ENCODE results near the gene GAL3ST2.
"Not testable (repeated sequence)": the region's sequence is repeated elsewhere in the genome, so short reads cannot be mapped to it uniquely, and the experiment has no call there.

The GAL3ST2 gene

GRCh38 chr2:241796209-241796608 lies 19.6 kb downstream of the GAL3ST2 start:
- DNase-seq, result no peak

DNA sequence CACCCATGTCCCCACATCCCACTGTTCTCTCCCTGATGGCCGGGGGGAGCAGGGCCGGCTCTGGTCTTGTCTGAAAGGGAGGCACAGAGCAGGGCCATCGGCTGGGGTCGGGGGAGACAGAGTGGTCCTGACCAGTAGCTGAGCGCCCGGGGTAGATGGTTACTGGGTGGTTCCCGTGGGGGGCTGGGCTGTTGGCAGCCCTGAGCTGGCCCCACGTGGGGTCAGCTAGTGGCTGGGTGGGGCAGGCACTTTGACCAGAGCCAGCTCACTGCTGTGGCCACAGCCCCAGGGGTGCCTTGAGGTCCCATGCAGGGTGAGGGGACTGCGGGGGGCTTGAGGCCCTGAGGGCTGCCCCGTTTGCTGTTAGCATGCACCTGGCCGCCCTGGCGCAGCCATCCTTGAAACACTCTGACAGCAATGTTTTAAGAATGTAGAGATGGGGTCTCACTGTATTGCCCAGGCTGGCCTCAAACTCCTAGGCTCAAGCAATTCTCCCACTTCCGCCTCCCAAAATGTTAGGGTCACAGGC lies 20.1 kb downstream of the GAL3ST2 start:
- no peak for DNase-seq

DNA sequence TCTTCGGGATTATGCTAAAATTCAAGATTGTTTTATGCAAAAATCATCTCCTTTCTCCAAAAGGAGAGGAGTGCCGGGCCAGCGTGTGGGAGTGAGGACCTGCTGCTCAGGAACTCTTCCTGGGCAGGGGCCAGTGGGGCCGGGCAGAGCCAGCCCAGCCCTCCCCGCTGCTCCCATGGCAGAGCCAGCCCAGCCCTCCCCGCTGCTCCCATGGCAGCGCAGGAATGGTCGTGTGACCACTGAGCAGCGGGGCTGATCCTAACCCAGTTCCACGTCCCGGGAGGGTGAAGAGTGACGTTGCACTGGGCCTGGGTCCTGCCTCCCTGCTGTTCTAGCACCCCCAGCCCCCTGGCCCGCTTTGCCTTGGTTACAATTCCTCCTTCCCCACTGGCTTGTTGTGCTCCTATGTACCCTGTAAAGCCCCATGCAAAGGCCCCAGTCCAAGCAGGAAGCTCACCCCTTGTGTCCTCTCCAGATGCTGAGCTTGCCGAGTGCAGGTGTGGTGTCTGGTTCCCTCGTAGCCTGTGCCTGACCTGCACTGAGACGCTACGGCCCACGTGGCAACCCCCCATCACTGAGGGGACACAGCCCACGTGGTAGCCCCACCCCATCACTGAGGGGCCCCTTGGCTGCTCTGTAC lies 20.9 kb downstream of the GAL3ST2 start:
- DNase-seq, result no peak

- DNase-seq, result no peak
These were observed 21.5 kb downstream of the GAL3ST2 start for GRCh38 chr2:241798081-241798630.

- DNase-seq, result no peak
These were observed 22.3 kb downstream of the GAL3ST2 start for GRCh38 chr2:241798631-241799521.

GRCh38 chr2:241799522-241800197 lies 23.0 kb downstream of the GAL3ST2 start:
- no peak for DNase-seq

DNA sequence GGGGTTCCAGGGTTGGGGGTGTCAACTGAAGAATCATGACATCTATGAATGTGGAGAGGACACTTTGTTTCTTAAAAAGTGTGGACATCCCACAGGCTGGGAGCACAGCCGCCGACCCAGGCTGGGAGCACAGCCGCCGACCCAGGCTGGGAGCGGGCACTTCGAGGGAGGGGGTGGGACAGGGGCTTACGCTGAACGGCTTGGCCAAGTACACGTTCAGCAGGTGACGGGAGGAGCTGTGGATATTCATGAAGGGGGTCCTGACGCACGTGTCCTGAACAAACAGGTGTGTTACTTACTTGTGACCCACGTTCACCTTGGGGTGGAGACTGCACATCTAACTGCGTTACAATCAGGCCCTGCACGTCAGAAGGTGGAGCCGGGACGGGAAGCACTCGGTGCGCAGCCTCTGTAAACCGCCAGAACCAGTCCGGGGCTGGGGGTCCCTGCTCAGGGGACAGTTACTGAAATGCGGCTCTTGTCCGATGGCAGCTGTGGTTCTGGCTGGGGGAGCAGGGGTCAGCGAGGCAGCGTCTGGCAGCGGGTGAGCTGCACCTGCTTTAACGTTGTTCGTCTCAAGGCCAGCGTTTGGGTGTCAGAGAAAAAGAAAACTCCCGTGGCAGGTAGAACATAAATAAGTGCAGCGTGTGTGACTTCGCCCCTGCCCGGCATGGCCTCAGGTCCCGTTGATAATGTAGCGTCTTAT lies 23.7 kb downstream of the GAL3ST2 start:
- not testable (repeated sequence) for DNase-seq

DNA sequence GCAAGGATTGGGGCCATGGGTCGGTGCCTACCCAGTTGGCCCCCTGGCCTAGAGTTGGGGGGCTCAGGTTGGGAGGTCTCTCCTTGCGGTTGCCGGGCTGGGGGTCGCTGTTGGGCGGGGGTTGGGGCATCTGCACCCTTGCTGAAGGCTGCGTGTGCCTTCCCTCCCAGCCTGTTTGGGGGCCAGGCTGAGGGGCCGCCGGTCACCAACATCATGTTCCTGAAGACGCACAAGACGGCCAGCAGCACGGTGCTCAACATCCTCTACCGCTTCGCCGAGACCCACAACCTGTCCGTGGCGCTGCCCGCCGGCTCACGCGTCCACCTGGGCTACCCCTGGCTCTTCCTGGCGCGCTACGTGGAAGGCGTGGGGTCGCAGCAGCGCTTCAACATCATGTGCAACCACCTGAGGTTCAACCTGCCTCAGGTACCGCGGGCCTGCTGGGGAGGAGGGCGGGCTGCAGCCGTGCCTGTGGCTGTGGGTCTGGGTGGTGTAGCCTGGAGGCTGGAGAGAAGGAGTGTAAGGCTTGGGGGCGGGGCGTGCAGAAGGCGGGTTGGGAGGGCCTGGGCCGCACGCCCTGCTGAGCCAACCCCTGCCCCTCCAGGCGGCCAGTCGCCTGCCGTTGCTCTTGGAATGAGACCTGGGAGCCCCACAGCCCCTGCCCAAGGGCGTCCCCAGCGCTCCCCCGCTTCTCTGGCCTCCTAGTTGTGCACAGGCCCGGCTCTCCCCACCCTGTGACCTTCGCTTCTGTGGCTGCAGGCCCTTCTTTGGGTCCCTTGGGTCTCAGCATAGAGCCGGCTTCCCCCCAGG lies 25.2 kb downstream of the GAL3ST2 start:
- no peak for DNase-seq

- DNase-seq, result no peak
These were observed 26.0 kb downstream of the GAL3ST2 start for GRCh38 chr2:241802421-241803318.

DNA sequence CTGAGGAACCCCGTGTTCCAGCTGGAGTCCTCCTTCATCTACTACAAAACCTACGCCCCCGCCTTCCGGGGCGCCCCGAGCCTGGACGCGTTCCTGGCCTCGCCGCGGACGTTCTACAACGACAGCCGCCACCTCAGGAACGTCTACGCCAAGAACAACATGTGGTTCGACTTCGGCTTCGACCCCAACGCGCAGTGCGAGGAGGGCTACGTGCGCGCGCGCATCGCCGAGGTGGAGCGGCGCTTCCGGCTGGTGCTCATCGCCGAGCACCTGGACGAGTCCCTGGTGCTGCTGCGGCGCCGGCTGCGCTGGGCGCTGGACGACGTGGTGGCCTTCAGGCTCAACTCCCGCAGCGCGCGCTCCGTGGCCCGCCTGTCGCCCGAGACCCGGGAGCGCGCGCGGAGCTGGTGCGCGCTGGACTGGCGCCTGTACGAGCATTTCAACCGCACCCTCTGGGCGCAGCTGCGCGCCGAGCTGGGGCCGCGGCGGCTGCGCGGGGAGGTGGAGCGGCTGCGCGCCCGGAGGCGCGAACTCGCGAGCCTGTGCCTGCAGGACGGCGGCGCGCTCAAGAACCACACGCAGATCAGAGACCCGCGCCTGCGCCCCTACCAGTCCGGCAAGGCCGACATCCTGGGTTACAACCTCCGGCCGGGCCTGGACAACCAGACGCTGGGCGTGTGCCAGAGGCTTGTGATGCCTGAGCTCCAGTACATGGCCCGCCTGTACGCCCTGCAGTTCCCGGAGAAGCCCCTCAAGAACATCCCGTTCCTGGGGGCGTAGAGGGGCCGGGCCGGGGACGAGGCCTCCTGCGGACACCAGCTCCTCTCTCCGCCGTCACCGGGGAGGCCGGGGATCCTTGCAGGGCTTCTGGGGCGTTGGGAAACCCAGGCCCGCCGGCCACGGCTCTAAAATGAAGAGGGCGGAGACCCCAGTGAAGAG lies 27.0 kb downstream of the GAL3ST2 start:
- no peak for DNase-seq

DNA sequence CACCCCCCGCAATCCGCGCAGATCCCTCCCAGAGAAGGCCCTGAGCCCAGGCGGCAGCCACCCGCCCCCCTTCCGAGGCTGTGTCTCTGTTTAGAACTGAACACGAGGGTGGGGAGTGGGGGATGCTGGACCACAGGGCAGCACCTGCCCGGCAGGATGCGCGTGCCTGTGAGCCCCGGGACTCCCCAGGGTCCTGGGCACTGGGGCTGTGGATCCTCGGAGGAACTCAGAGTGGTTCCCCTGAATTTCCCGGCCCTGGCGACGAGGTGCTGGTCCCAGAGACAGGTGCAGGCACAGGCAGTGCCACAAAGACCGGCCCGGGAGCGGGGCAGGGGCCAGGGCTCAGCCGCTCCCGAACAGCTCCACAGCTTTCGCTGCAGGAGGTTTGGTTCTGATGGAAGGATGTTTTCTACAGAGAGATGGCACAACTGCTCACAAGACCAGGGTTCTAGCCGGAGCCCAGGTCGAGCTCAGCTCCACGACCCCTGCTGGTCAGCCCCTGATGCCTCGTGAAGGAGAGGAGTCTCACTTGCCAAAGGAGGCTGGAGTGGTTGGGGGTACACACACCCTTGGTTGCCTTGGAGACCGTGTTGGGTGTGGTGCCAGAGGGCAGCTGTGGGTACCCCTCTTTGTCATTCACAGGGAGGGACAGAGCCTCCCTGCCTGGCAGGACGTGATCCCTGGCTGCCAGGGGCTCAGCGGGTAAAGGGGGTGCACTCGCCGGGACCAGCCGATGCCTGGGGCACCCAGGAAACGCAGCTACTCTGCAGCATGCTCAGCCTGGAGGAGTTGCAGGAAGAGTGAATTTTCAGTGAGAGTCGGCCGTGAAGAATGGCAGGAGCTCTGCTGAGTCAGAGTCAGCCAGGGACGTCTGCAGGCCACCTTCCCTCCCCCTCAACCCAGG lies 28.0 kb downstream of the GAL3ST2 start:
- DNase-seq, result no peak

DNA sequence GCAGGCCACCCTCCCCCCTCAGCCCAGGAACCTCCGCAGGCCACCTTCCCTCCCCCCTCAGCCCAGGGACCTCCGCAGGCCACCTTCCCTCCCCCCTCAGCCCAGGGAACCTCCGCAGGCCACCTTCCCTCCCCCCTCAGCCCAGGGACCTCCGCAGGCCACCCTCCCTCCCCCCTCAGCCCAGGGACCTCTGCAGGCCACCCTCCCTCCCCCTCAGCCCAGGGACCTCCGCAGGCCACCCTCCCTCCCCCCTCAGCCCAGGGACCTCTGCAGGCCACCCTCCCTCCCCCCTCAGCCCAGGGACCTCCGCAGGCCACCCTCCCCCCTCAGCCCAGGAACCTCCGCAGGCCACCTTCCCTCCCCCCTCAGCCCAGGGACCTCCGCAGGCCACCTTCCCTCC lies 29.6 kb downstream of the GAL3ST2 start:
- DNase-seq, result not testable (repeated sequence)

- DNase-seq, result no peak
These were observed 31.6 kb downstream of the GAL3ST2 start for GRCh38 chr2:241808051-241808720.

DNA sequence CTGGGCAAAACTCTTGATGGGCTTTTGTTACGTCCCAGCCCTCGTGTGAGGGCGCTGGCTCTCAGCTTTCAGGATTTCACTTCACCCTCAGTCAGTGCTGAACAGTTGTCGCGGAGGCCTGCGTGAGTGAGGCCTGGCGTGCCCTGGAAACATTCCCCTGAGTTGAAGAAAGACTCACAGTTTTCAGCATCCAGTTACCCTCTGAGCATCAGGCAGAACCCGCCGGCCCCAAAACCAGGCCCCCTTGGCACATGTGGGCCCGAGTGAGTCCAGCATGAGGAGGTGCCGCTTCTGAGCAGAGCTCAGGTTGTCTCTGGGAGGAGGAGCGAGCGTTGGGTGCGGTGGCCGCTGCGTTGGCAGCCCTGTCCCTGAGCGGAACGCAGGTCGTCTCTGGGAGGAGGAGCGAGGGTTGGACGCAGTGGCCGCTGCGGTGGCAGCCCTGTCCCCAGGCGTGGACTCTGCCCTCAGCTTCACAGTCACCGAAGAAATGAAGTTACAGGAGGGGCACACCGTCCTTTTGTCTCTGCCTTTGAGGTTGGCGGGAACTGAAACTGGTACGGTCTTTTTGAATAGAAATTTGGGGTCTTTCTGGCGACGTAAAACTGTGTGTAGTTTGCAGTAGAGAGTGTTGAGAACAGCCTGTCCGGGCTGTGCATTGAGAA lies 32.2 kb downstream of the GAL3ST2 start, which contains the start of gene NEU4:
NEU4 (plus strand) TSS at position 473 of the 662 bp plus-strand sequence. CDS start 5,292 bp downstream, outside the sequence.
- no peak for DNase-seq

DNA sequence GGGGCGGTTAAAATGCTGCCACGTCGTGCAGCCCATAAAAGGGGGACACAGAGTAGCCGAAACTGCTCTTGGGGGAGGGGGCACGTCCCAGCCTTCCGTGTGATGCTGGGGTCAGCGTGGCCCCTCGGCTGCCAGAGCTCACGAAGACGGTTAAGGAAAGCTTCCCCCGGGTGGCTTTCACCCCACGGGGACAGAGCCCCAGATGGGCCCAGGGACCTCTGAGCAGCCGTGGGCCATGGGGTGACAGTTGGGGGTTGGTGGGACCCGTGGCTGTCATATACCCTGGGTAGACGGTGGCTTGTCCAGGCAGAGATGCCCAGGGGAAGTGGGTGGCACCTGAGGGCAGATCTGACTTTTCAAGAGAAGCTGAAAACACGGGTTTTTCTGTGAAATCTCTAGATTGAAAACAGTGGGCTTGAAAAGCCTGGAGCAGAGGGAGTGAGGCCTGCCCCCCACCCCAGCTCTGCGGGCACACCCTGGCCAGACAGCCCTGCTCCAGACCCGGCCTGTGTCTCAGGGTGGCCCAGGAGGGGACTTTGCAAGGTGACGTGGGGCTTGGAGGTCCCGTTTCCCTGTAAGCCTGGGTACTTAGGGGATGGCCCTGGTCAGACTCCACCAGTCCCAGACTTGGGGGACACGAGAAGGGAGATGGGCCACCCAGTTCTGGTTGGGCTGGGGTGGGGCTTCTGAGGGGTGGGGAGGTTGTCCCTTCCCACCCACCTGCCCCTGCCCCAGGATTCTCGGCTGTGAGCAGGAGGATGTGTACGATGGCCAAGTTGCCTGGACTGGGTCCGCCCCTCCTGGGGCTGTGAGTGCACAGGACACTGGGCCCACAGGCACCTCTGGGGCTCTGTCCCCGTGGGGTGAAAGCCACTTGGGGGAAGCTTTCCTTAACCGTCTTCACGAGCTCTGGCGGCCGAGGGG lies 33.0 kb downstream of the GAL3ST2 start:
- DNase-seq, result no peak
